ENCODE measurements around the gene SULT1C2.
A peak's percentile ranks its signal among the peaks of the same experiment; 100 is the strongest.

SULT1C2 gene

GRCh38 chr2:108288534-108289106, at the start of gene SULT1C2:
TSS of gene SULT1C2 (plus strand) at chr2:108288895. CDS start at chr2:108293668, 4,773 bp downstream.
- Histone ChIP-seq H3K27ac (ENCODE audit: low read depth, low read length) (peak within 1 kb of the TSS; percentile 56), H3K27me3 (ENCODE audit: control insufficient read depth, insufficient read depth, low read length) (no peaks in the 10 kb centered on the region), H3K9me3 (ENCODE audit: control insufficient read depth, insufficient read depth, low read length) (no peaks in the 10 kb centered on the region), H3K4me3 (ENCODE audit: low read depth, low read length) (peak within 1 kb of the TSS; percentile 1), H3K4me1 (ENCODE audit: control insufficient read depth, insufficient read depth, low read length) (peaks cover 10% of the 10 kb centered on the region), H3K36me3 (ENCODE audit: control insufficient read depth, insufficient read depth, low read length) (no peaks in the 10 kb centered on the region), H3K9ac (ENCODE audit: low read depth, low read length) (peak within 1 kb of the TSS; percentile 25; the same call in 1 of the 2 replicates)

- H3K9ac ChIP-seq (ENCODE audit: low read depth, low read length) = no peak within 1 kb of the TSS
- H3K4me1 ChIP-seq (ENCODE audit: control insufficient read depth, insufficient read depth, low read length) = no peaks in the 10 kb centered on the region
- H3K27me3 ChIP-seq (ENCODE audit: control insufficient read depth, insufficient read depth, low read length) = no peaks in the 10 kb centered on the region
- peaks cover 46% of the 10 kb centered on the region for H3K9me3 ChIP-seq (ENCODE audit: control insufficient read depth, insufficient read depth, low read length)
- no peaks in the 10 kb centered on the region for H3K36me3 ChIP-seq (ENCODE audit: control insufficient read depth, insufficient read depth, low read length)
- no peak within 1 kb of the TSS for H3K4me3 ChIP-seq (ENCODE audit: low read depth, low read length)
- no peak within 1 kb of the TSS for H3K27ac ChIP-seq (ENCODE audit: low read depth, low read length)
Measured at GRCh38 chr2:108239786-108240185, 48.9 kb upstream of the SULT1C2 start, which contains the start of gene SULT1C3. TSS of gene SULT1C3 (plus strand) at chr2:108239968. CDS start at chr2:108247195, 7,227 bp downstream.

GRCh38 chr2:108240966-108241365, 47.7 kb upstream of the SULT1C2 start:
- Histone ChIP-seq H3K27me3 (ENCODE audit: control insufficient read depth, insufficient read depth, low read length) (no peaks in the 10 kb centered on the region), H3K9ac (ENCODE audit: low read depth, low read length) (no peak overlapping the region), H3K4me3 (ENCODE audit: low read depth, low read length) (no peak overlapping the region), H3K4me1 (ENCODE audit: control insufficient read depth, insufficient read depth, low read length) (no peaks in the 10 kb centered on the region), H3K27ac (ENCODE audit: low read depth, low read length) (no peak overlapping the region), H3K36me3 (ENCODE audit: control insufficient read depth, insufficient read depth, low read length) (no peaks in the 10 kb centered on the region), H3K9me3 (ENCODE audit: control insufficient read depth, insufficient read depth, low read length) (peaks cover 50% of the 10 kb centered on the region)

- no peaks in the 10 kb centered on the region for H3K36me3 ChIP-seq (ENCODE audit: control insufficient read depth, insufficient read depth, low read length)
- H3K4me1 ChIP-seq (ENCODE audit: control insufficient read depth, insufficient read depth, low read length) = no peaks in the 10 kb centered on the region
- no peak overlapping the region for H3K27ac ChIP-seq (ENCODE audit: low read depth, low read length)
- no peak overlapping the region for H3K4me3 ChIP-seq (ENCODE audit: low read depth, low read length)
- peaks cover 41% of the 10 kb centered on the region for H3K9me3 ChIP-seq (ENCODE audit: control insufficient read depth, insufficient read depth, low read length)
- H3K27me3 ChIP-seq (ENCODE audit: control insufficient read depth, insufficient read depth, low read length) = no peaks in the 10 kb centered on the region
- H3K9ac ChIP-seq (ENCODE audit: low read depth, low read length) = no peak overlapping the region
Measured at GRCh38 chr2:108243566-108243965, 45.1 kb upstream of the SULT1C2 start.

GRCh38 chr2:108244667-108245414, 43.9 kb upstream of the SULT1C2 start:
- no peak overlapping the region for H3K27ac ChIP-seq (ENCODE audit: low read depth, low read length)
- H3K4me1 ChIP-seq (ENCODE audit: control insufficient read depth, insufficient read depth, low read length) = no peaks in the 10 kb centered on the region
- no peaks in the 10 kb centered on the region for H3K27me3 ChIP-seq (ENCODE audit: control insufficient read depth, insufficient read depth, low read length)
- no peak overlapping the region for H3K4me3 ChIP-seq (ENCODE audit: low read depth, low read length)
- no peaks in the 10 kb centered on the region for H3K36me3 ChIP-seq (ENCODE audit: control insufficient read depth, insufficient read depth, low read length)
- no peak overlapping the region for H3K9ac ChIP-seq (ENCODE audit: low read depth, low read length)
- H3K9me3 ChIP-seq (ENCODE audit: control insufficient read depth, insufficient read depth, low read length) = peaks cover 38% of the 10 kb centered on the region

GRCh38 chr2:108253106-108253505, 35.6 kb upstream of the SULT1C2 start:
- Histone ChIP-seq H3K4me1 (ENCODE audit: control insufficient read depth, insufficient read depth, low read length) (no peaks in the 10 kb centered on the region), H3K27ac (ENCODE audit: low read depth, low read length) (no peak overlapping the region), H3K9ac (ENCODE audit: low read depth, low read length) (no peak overlapping the region), H3K4me3 (ENCODE audit: low read depth, low read length) (no peak overlapping the region), H3K27me3 (ENCODE audit: control insufficient read depth, insufficient read depth, low read length) (no peaks in the 10 kb centered on the region), H3K9me3 (ENCODE audit: control insufficient read depth, insufficient read depth, low read length) (no peaks in the 10 kb centered on the region), H3K36me3 (ENCODE audit: control insufficient read depth, insufficient read depth, low read length) (no peaks in the 10 kb centered on the region)

GRCh38 chr2:108257757-108258331, 30.9 kb upstream of the SULT1C2 start:
- Histone ChIP-seq H3K9ac (ENCODE audit: low read depth, low read length) (no peak overlapping the region), H3K9me3 (ENCODE audit: control insufficient read depth, insufficient read depth, low read length) (peaks cover 9% of the 10 kb centered on the region; the same call in 1 of the 2 replicates), H3K27ac (ENCODE audit: low read depth, low read length) (no peak overlapping the region), H3K4me3 (ENCODE audit: low read depth, low read length) (no peak overlapping the region), H3K4me1 (ENCODE audit: control insufficient read depth, insufficient read depth, low read length) (no peaks in the 10 kb centered on the region), H3K27me3 (ENCODE audit: control insufficient read depth, insufficient read depth, low read length) (no peaks in the 10 kb centered on the region), H3K36me3 (ENCODE audit: control insufficient read depth, insufficient read depth, low read length) (no peaks in the 10 kb centered on the region)

- Histone ChIP-seq H3K27me3 (ENCODE audit: control insufficient read depth, insufficient read depth, low read length) (no peaks in the 10 kb centered on the region), H3K9ac (ENCODE audit: low read depth, low read length) (no peak overlapping the region), H3K9me3 (ENCODE audit: control insufficient read depth, insufficient read depth, low read length) (peaks cover 9% of the 10 kb centered on the region; the same call in 1 of the 2 replicates), H3K4me3 (ENCODE audit: low read depth, low read length) (no peak overlapping the region), H3K27ac (ENCODE audit: low read depth, low read length) (no peak overlapping the region), H3K4me1 (ENCODE audit: control insufficient read depth, insufficient read depth, low read length) (peaks cover 9% of the 10 kb centered on the region; the same call in 1 of the 2 replicates), H3K36me3 (ENCODE audit: control insufficient read depth, insufficient read depth, low read length) (no peaks in the 10 kb centered on the region)
Measured at GRCh38 chr2:108260773-108261172, 27.9 kb upstream of the SULT1C2 start.

GRCh38 chr2:108262036-108262435, 26.7 kb upstream of the SULT1C2 start:
- H3K9ac ChIP-seq (ENCODE audit: low read depth, low read length) = no peak overlapping the region
- no peaks in the 10 kb centered on the region for H3K27me3 ChIP-seq (ENCODE audit: control insufficient read depth, insufficient read depth, low read length)
- H3K27ac ChIP-seq (ENCODE audit: low read depth, low read length) = no peak overlapping the region
- peaks cover 9% of the 10 kb centered on the region; the same call in 1 of the 2 replicates for H3K4me1 ChIP-seq (ENCODE audit: control insufficient read depth, insufficient read depth, low read length)
- no peak overlapping the region for H3K4me3 ChIP-seq (ENCODE audit: low read depth, low read length)
- H3K36me3 ChIP-seq (ENCODE audit: control insufficient read depth, insufficient read depth, low read length) = no peaks in the 10 kb centered on the region
- peaks cover 9% of the 10 kb centered on the region; the same call in 1 of the 2 replicates for H3K9me3 ChIP-seq (ENCODE audit: control insufficient read depth, insufficient read depth, low read length)

GRCh38 chr2:108263401-108263800, 25.3 kb upstream of the SULT1C2 start:
- no peaks in the 10 kb centered on the region for H3K27me3 ChIP-seq (ENCODE audit: control insufficient read depth, insufficient read depth, low read length)

GRCh38 chr2:108266218-108266617, 22.5 kb upstream of the SULT1C2 start:
- H3K9ac ChIP-seq (ENCODE audit: low read depth, low read length) = no peak overlapping the region
- no peaks in the 10 kb centered on the region for H3K27me3 ChIP-seq (ENCODE audit: control insufficient read depth, insufficient read depth, low read length)
- H3K9me3 ChIP-seq (ENCODE audit: control insufficient read depth, insufficient read depth, low read length) = peaks cover 9% of the 10 kb centered on the region; the same call in 1 of the 2 replicates
- peaks cover 9% of the 10 kb centered on the region; the same call in 1 of the 2 replicates for H3K4me1 ChIP-seq (ENCODE audit: control insufficient read depth, insufficient read depth, low read length)
- H3K27ac ChIP-seq (ENCODE audit: low read depth, low read length) = no peak overlapping the region
- H3K36me3 ChIP-seq (ENCODE audit: control insufficient read depth, insufficient read depth, low read length) = no peaks in the 10 kb centered on the region
- H3K4me3 ChIP-seq (ENCODE audit: low read depth, low read length) = no peak overlapping the region

More at GRCh38 chr2:108263401-108263800, 25.3 kb upstream of the SULT1C2 start:
- H3K27ac ChIP-seq (ENCODE audit: low read depth, low read length) = no peak overlapping the region
- H3K9ac ChIP-seq (ENCODE audit: low read depth, low read length) = no peak overlapping the region
- H3K4me3 ChIP-seq (ENCODE audit: low read depth, low read length) = no peak overlapping the region
- peaks cover 9% of the 10 kb centered on the region; the same call in 1 of the 2 replicates for H3K9me3 ChIP-seq (ENCODE audit: control insufficient read depth, insufficient read depth, low read length)
- H3K4me1 ChIP-seq (ENCODE audit: control insufficient read depth, insufficient read depth, low read length) = peaks cover 9% of the 10 kb centered on the region; the same call in 1 of the 2 replicates
- no peaks in the 10 kb centered on the region for H3K36me3 ChIP-seq (ENCODE audit: control insufficient read depth, insufficient read depth, low read length)
